Osteoblast (primary cell): Measurements from ENCODE around the gene PC. TPM values are rescaled to one million over a fixed set of nuclear protein-coding genes. Genes with fewer than 3 reads are reported as not detected.

Experiments
- DNase-seq: peaks from one replicate; pipeline ENCODE4 v3.0.0; 2011; ENCODE audit warnings: low spot score, mixed read lengths; ENCODE audit not compliant: insufficient read length; ENCODE audit errors: missing footprints
- H2AFZ ChIP-seq: 2 replicates; pipeline ENCODE4 v1.6.0; 2011; ENCODE audit warnings: mild to moderate bottlenecking, low read length
- H3K27ac ChIP-seq: 2 replicates; pipeline ENCODE4 v1.5.1; 2011; ENCODE audit warnings: mild to moderate bottlenecking, low read depth, low read length, moderate library complexity
- H3K27me3 ChIP-seq: 2 replicates; pipeline ENCODE4 v1.6.0; 2012; ENCODE audit warnings: mild to moderate bottlenecking, control low read depth, inconsistent platforms, low read length, moderate library complexity; ENCODE audit not compliant: insufficient read depth
- H3K36me3 ChIP-seq: 2 replicates; pipeline ENCODE4 v1.5.1; 2011; ENCODE audit warnings: mild to moderate bottlenecking, low read length, control low read depth, moderate library complexity; ENCODE audit not compliant: insufficient read depth
- H3K4me1 ChIP-seq: 2 replicates; pipeline ENCODE4 v1.5.1; 2011; ENCODE audit warnings: mild to moderate bottlenecking, low read length, control low read depth, moderate library complexity; ENCODE audit not compliant: insufficient read depth
- H3K4me2 ChIP-seq: 2 replicates; pipeline ENCODE4 v1.6.0; 2011; ENCODE audit warnings: mild to moderate bottlenecking, low read length; ENCODE audit not compliant: insufficient read depth
- H3K4me3 ChIP-seq: fragments of 200-600 bp; sonication (generic); 3 replicates; pipeline ENCODE4 v1.5.1; 2012; ENCODE audit warnings: mild to moderate bottlenecking, low read length, inconsistent platforms; ENCODE audit not compliant: insufficient read depth
- H3K79me2 ChIP-seq: 2 replicates; pipeline ENCODE4 v1.6.0; 2012; ENCODE audit warnings: mild to moderate bottlenecking, low read length, control low read depth, inconsistent platforms; ENCODE audit not compliant: insufficient read depth
- H3K9me3 ChIP-seq: 2 replicates; pipeline ENCODE4 v1.5.1; 2011; ENCODE audit warnings: low read depth, low read length, control low read depth
- H4K20me1 ChIP-seq: 2 replicates; pipeline ENCODE4 v1.6.0; 2012; ENCODE audit warnings: mild to moderate bottlenecking, low read length, control low read depth; ENCODE audit not compliant: insufficient read depth
- CTCF ChIP-seq: IDR thresholded peaks from 2 replicates; pipeline ENCODE4 v1.5.1; 2011; ENCODE audit warnings: mild to moderate bottlenecking, low read depth, low read length, moderate library complexity; ENCODE audit errors: extremely low read depth
- total RNA-seq: library from RNA; depleted of rRNA; stranded (reverse); fragments of >200 nt; gene quantifications from 2 replicates; pipeline ENCODE4 v1.2.3, GENCODE V29; 2012

Gene PC
- total RNA-seq, 1 donor: 48.5 TPM

DNA sequence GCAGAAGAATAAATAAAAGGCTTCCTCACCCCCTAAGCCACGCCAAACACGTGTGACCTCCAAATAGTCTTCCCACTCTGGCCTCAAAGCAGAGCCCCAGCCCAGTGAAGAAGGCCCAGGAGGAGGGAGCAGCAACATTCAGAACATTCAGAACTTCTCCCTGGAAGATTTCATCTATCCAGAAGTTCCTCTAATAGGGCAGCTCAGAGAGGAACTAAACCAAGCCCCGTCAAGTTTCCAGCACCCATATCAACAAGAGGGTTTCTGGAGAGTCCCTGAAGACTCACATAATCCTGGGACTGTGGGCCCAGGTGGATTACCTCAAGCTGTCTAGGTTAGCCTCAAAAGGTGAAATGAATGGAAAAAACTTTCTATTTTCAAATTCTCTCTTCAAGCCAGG is 39.4 kb downstream of the PC start:
- Histone ChIP-seq H2AFZ (no peak overlapping the region), H3K27me3 (no peaks in the 10 kb centered on the region), H3K27ac (no peak overlapping the region), H3K4me1 (peaks cover 9% of the 10 kb centered on the region), H3K36me3 (no peaks in the 10 kb centered on the region), H3K4me3 (no peak overlapping the region), H3K79me2 (no peaks in the 10 kb centered on the region), H3K9me3 (no peaks in the 10 kb centered on the region), H3K4me2 (no peak overlapping the region), H4K20me1 (peaks cover 7% of the 10 kb centered on the region)
- TF ChIP-seq CTCF: no peak
- no peak for DNase-seq

- H3K79me2 ChIP-seq: no peaks in the 10 kb centered on the region
These were observed 42.3 kb downstream of the PC start for GRCh38 chr11:66915866-66916265.

DNA sequence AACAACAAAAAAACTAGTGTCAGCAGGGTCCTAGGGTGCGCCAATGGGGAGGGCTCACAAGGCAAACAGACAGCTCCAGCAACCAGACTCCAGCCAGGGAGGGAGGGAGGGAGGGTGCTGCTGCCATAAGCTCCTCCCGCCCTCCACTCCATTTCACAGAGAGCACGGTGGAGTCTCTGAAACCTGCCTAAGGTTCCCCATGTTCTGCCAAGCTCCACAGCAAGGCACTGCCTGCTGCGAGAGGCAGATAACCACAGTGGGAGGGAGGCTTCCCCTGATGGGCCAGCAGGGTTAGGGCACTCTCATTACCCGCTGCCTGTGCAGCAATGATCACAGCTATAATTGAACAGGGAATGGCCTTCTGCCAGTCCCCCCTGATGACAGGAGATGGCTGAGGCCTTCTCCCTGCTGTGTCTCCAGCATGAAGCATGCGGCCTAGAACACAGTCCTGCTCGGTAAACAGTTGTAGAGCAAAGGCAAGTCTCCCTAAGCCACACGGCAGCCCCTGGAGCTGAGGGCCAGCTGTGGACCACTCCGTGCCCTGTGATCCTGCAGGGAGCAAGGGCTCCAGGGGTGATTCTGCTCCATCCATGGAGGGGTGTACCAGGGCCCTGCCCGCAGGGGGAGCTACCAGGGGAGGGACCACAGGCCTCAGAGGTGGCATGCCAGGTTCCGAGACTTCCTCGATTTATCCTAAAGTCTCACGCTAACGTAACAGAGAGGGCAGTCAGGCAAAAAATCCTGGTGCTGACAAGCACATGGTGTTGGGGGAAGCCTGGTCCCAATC is 42.9 kb downstream of the PC start:
- Histone ChIP-seq H4K20me1 (peaks cover 11% of the 10 kb centered on the region), H3K4me3 (no peak overlapping the region), H3K9me3 (no peaks in the 10 kb centered on the region), H3K79me2 (no peaks in the 10 kb centered on the region), H3K36me3 (no peaks in the 10 kb centered on the region), H2AFZ (no peak overlapping the region), H3K4me2 (no peak overlapping the region), H3K4me1 (peaks cover 9% of the 10 kb centered on the region), H3K27me3 (no peaks in the 10 kb centered on the region), H3K27ac (no peak overlapping the region)
- no peak for DNase-seq
- no peak for TF ChIP-seq CTCF

More at GRCh38 chr11:66915866-66916265, 42.3 kb downstream of the PC start:
- H3K36me3 ChIP-seq: no peaks in the 10 kb centered on the region
- no peak overlapping the region for H3K4me2 ChIP-seq
- H3K4me3 ChIP-seq: no peak overlapping the region
- H4K20me1 ChIP-seq: peaks cover 7% of the 10 kb centered on the region
- no peaks in the 10 kb centered on the region for H3K9me3 ChIP-seq
- H3K27ac ChIP-seq: no peak overlapping the region
- H3K4me1 ChIP-seq: peaks cover 9% of the 10 kb centered on the region
- no peaks in the 10 kb centered on the region for H3K27me3 ChIP-seq
- H2AFZ ChIP-seq: peak overlapping the region; percentile 28
- DNase-seq: no peak
- no peak for TF ChIP-seq CTCF

- Histone ChIP-seq H3K4me2 (no peak overlapping the region), H2AFZ (no peak overlapping the region), H4K20me1 (peaks cover 12% of the 10 kb centered on the region), H3K4me1 (peaks cover 3% of the 10 kb centered on the region), H3K79me2 (no peaks in the 10 kb centered on the region), H3K9me3 (no peaks in the 10 kb centered on the region), H3K27me3 (no peaks in the 10 kb centered on the region), H3K27ac (no peak overlapping the region), H3K36me3 (no peaks in the 10 kb centered on the region), H3K4me3 (no peak overlapping the region)
- DNase-seq: no peak
- no peak for TF ChIP-seq CTCF
These were observed 43.7 kb downstream of the PC start for GRCh38 chr11:66914505-66914904.
